ENCODE measurements around the gene MED27.

MED27 gene

DNA sequence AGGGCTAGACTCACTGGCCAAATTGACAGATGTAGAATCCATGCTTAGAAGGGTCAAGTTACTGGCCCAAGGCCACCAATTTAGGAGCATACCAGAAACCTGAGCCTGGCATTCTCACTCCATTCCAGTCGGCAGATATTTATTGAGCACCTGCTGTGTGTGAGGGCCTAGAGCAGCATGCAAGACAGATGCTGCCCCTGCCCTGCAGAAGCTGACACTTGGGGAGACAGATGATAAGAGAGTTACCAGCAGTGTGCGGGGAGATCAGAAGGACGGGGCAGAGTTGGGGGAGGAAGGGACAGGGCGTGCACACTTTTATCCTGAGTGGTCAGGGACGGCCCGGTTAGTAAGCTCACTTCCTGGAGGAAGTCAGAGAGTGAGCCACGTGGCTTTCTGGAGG is 228.3 kb downstream of the MED27 start:
- H3K4me3 ChIP-seq (replicated peaks; ENCODE audit: insufficient read depth, low read length): no peak overlapping the region
- H3K27ac ChIP-seq (replicated peaks): no peak overlapping the region
- no peaks in the 10 kb centered on the region for H3K27me3 ChIP-seq (ENCODE audit: insufficient read depth, poor library complexity, severe bottlenecking)
- no peak for DNase-seq (ENCODE audit: low read depth in 1 of 2, low spot score in 1 of 2)
- TF ChIP-seq POLR2AphosphoS5 (IDR thresholded peaks at IDR 0.05; ENCODE audit: low read depth) (no peak), GABPA (IDR thresholded peaks at IDR 0.05; ENCODE audit: low read depth) (no peak), CTCF (IDR thresholded peaks at IDR 0.05; ENCODE audit: insufficient read depth, low read length) (no peak), SPI1 (IDR thresholded peaks at IDR 0.05; ENCODE audit: borderline replicate concordance, low read depth) (no peak), REST (IDR thresholded peaks at IDR 0.05; ENCODE audit: insufficient replicate concordance, low read depth) (no peak)

DNA sequence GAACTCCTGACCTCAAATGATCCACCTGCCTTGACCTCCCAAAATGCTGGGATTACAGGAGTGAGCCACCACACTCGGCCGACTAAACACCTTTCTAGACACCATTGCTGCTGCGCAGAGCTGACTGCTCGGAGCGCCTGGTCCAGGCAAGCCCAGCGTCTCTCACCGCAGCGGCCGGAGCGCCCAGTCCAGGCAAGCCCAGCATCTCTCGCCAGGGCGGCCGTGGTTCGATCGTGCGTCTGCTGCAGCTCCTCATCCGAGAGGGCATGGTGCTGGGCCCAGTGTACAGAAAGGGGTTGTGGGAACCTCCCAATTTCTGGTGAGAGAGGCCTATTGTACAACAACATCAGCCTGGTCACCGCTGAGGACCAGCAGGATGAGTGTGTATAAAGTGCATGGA is 230.3 kb downstream of the MED27 start:
- no peak for DNase-seq (ENCODE audit: low read depth in 1 of 2, low spot score in 1 of 2)
- TF ChIP-seq GABPA (IDR thresholded peaks at IDR 0.05; ENCODE audit: low read depth) (no peak), POLR2AphosphoS5 (IDR thresholded peaks at IDR 0.05; ENCODE audit: low read depth) (no peak), REST (IDR thresholded peaks at IDR 0.05; ENCODE audit: insufficient replicate concordance, low read depth) (no peak), CTCF (IDR thresholded peaks at IDR 0.05; ENCODE audit: insufficient read depth, low read length) (no peak), SPI1 (IDR thresholded peaks at IDR 0.05; ENCODE audit: borderline replicate concordance, low read depth) (no peak)
- Histone ChIP-seq H3K4me3 (replicated peaks; ENCODE audit: insufficient read depth, low read length) (no peak overlapping the region), H3K27me3 (ENCODE audit: insufficient read depth, poor library complexity, severe bottlenecking) (no peaks in the 10 kb centered on the region), H3K27ac (replicated peaks) (no peak overlapping the region)

GRCh38 chr9:131848570-131849160 is 231.0 kb downstream of the MED27 start:
- TF ChIP-seq GABPA (IDR thresholded peaks at IDR 0.05; ENCODE audit: low read depth) (no peak), CTCF (IDR thresholded peaks at IDR 0.05; ENCODE audit: insufficient read depth, low read length) (no peak), REST (IDR thresholded peaks at IDR 0.05; ENCODE audit: insufficient replicate concordance, low read depth) (no peak), POLR2AphosphoS5 (IDR thresholded peaks at IDR 0.05; ENCODE audit: low read depth) (no peak), SPI1 (IDR thresholded peaks at IDR 0.05; ENCODE audit: borderline replicate concordance, low read depth) (no peak)
- no peak for DNase-seq (ENCODE audit: low read depth in 1 of 2, low spot score in 1 of 2)
- Histone ChIP-seq H3K4me3 (replicated peaks; ENCODE audit: insufficient read depth, low read length) (no peak overlapping the region), H3K27me3 (ENCODE audit: insufficient read depth, poor library complexity, severe bottlenecking) (no peaks in the 10 kb centered on the region), H3K27ac (replicated peaks) (no peak overlapping the region)

Measured in HL-60 (cell line).